GM19025 (cell line): Measurements from ENCODE around the gene HOOK2.

Experiments used
- ATAC-seq: cut with Tn5 transposase; IDR thresholded peaks from one replicate; pipeline ENCODE4 v1.9.1; 2021; ENCODE audit warnings: mild to moderate bottlenecking, low read depth, moderate library complexity; ENCODE audit not compliant: unreplicated experiment

HOOK2 gene

GRCh38 chr19:12783849-12784393, 8.6 kb upstream of the HOOK2 start:
- ATAC-seq, result no peak

DNA sequence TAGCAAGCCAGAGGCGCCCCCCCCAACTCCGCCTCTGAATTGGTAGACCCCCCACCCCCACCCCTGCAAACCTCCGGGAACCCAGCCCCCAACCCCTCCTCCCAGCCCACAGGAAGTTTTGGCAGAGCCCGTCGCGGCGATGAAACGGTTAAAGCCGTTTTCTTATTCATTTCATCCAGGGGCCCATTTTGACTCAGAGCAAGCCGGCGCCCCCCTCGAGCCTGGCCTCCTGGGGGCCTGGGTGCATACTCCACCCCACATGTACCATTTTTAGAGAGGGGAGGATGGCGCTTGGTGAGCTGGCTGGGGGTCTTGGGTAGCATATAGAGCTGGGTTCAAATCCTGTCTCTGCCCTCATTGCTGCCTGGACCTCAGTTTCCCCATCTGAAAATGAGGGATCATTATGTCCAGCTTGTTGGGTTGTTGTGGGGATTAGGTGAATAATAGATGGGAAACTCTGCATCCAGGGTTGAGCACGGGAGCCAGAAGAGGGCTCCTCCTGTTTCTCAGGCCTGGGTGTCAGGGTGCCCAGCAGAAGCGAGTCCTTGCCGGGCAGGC, 8.0 kb upstream of the HOOK2 start:
- ATAC-seq, result no peak

- ATAC-seq, result peak; percentile 45
These were observed 7.3 kb upstream of the HOOK2 start for GRCh38 chr19:12782424-12783290.

GRCh38 chr19:12782174-12782423, 6.7 kb upstream of the HOOK2 start:
- ATAC-seq, result no peak

- no peak for ATAC-seq
These were observed 4.0 kb upstream of the HOOK2 start for GRCh38 chr19:12779162-12779993.

DNA sequence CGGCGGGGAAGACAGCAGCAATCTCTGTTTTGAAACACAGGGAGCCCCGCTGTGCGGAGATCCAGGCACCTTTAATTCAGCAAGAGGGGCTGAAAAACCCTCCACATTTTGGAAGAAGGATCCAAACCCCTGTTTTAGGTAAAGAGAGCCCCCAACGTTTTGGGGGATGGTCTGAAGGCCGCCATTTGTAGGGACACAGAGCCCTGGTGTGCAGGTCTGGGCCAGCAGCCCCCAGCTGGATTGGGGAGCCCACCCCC, 3.5 kb upstream of the HOOK2 start:
- ATAC-seq, result no peak

GRCh38 chr19:12778017-12778904, 2.9 kb upstream of the HOOK2 start:
- no peak for ATAC-seq

- no peak for ATAC-seq
These were observed 2.1 kb upstream of the HOOK2 start for GRCh38 chr19:12777217-12778016.

DNA sequence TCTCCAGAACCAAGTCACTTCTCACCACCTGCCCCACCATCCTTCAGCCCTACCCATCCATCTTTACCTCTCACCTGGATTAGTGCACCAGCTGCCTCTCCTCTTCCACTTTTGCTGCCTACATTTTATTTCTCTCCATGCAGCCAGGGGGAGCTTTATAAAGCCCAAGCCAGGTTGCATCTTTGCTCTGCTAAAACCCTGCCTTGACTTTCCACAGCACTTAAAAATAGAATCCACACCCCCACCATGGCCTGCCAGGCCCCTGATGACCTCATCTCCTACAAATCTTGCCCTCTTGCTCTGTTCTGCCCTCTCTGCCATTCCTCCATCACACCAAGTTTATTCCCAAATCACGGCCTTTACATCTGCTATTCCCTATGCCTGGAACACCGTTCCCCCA, 1.8 kb downstream of the HOOK2 start:
- no peak for ATAC-seq

- ATAC-seq, result no peak
These were observed 3.0 kb downstream of the HOOK2 start for GRCh38 chr19:12772323-12772722.

- ATAC-seq, result no peak
These were observed 4.4 kb downstream of the HOOK2 start for GRCh38 chr19:12770922-12771321.

GRCh38 chr19:12769689-12770088, 5.7 kb downstream of the HOOK2 start:
- no peak for ATAC-seq

- no peak for ATAC-seq
These were observed 7.7 kb downstream of the HOOK2 start for GRCh38 chr19:12767666-12768065.

DNA sequence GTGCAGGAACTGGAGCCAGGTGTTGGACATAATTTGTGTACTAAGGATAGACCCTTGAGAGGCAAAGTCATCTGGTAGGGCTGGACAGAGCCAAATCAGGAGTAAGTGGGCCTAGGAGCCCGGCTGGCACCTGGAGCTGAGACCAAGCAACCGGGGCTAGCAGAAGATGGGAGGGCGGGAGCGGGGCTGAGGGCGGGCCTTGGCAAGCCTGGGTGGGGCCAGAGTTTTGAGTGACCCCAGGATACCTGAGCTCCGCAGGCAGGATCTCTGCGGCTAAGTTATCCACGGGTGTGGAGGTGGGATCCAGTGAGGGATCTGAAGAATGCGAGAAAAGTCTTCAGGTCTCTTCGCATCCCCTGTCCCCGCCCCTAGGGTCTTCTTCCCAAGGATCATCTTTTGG, 8.2 kb downstream of the HOOK2 start:
- ATAC-seq, result no peak

DNA sequence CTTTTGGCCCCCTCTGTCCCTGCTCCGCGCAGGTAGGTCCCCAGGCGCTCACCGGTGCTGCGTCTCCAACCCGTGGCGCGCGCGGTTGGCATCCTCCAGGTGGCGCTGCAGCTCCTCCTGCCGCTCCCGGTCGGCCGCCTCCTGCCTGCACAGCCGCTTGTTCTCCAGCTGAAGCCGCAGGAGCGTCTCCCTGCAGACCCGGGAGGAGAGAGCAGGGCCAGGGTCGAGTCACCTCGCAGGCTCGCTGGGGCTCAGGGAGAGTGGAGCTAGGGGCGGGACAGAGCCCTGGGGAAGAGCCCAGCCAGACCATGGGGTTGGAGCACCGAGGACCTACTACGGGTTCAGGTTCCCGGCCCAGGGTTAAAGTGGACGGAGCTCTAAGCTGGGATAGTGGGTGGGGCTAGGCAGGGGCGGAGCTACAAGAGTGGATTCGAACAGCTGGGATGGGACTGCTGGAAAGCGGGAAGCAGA, 9.3 kb downstream of the HOOK2 start:
- ATAC-seq, result peak; percentile 58

GRCh38 chr19:12764698-12765097, 10.7 kb downstream of the HOOK2 start:
- ATAC-seq, result no peak

DNA sequence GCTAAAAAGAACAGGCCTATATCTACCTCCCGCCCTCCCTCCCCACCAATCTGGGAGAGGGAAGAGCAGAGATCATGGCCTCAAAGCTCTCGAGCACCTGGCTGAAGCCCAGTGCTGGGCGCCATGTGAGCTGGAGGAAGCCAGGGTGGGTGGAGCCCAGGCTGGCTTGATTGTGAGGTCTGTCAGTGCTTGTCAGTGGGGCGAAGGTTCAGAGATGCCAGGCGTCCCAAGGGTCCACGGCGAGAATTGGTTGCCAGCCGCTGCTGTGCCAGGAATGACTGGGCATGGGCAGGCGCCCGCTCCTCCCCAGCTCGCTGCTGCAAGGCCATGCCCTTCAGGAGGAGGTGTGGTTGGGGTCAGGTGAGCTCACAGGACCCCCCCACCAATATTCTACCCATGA, 12.3 kb downstream of the HOOK2 start:
- no peak for ATAC-seq

- no peak for ATAC-seq
These were observed 15.7 kb downstream of the HOOK2 start for GRCh38 chr19:12759686-12760085.

DNA sequence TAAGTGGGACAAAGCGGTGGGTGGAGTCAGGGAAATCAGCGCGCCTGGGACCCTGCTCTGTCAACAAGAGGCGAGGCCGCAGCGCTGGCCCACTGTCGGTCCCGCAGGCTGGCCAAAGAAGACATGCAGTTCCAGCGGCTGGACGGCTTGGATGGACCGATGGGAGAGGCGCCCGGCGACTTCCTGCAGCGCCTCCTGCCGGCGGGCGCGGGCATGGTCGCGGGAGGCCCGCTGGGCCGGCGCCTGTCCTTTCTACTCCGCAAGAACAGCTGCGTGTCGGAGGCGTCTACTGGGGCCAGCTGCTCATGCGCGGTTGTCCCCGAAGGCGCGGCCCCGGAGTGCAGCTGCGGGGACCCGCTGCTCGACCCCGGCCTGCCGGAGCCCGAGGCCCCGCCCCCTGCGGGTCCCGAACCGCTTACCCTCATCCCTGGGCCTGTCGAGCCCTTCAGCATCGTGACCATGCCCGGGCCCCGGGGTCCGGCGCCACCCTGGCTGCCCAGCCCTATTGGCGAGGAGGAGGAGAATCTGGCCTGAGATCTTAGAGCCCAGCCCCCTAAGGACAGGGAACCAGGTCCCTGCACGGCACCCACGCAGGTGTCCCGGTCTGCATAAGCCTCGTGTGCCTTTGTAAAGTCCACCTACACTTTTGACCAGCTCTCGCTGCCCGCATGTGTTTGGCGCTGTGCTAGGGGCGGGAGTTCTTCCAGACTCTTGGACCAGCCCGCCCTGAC, 17.6 kb downstream of the HOOK2 start:
- no peak for ATAC-seq
